ENCODE results near the gene EVI5L.
A peak's percentile ranks its signal among the peaks of the same experiment; 100 is the strongest.

EVI5L gene

DNA sequence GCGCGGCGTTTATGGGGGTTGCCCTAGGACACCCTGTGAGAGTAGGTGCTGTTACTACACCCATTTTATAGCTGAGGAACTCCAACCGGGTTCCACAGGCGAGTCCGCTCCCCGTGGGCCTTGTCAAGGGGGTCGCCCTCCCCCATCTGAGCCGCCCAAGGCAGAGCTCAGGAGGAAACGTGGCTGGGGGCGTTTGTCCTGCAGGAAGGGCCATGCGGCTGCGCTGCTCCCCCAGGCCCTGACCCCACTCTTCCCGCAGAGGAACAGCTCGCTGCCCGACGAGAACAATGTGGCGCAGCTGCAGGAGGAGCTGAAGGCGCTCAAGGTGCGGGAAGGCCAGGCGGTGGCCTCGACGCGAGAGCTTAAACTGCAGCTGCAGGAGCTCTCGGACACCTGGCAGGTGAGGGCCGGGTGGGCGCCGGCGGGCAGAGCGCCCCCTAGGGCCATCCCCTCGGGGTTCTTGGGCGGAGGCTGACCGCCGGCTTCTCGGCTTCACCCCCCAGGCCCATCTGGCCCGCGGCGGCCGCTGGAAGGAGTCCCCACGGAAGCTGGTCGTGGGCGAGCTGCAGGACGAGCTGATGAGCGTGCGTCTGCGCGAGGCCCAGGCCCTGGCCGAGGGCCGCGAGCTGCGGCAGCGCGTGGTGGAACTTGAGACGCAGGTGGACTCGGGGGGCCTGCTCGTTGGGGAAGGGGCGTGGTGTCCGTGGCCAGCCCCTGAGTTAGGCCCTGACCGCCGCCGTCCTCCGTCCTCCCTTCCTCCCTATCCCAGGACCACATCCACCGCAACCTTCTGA lies 31.8 kb downstream of the EVI5L start:
- DNase-seq, result no peak

DNA sequence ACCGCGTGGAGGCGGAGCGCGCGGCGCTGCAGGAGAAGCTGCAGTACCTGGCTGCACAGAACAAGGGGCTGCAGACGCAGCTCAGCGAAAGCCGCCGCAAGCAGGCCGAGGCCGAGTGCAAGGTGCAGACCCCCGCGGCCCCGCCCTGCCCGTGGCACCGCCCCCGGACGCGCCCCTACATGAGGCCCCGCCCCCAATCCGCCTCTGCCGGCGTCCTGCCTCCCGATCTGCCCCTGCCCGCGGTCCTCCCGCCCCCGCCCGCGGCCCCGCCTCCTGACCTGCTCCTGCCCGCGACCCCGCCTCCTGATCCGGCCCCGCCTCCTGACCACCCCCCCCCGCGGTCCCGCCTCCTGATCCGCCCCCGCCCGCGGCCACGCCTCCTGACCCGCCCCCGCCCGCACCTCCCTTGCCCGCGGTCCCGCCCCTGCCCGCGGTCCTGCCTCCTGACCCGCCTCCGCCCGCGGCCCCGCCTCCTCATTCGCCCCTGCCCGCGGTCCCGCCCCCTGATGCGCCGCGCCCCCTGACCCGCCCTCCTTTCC lies 32.5 kb downstream of the EVI5L start:
- DNase-seq, result peak in 1 of 2 experiments; percentile 83

DNA sequence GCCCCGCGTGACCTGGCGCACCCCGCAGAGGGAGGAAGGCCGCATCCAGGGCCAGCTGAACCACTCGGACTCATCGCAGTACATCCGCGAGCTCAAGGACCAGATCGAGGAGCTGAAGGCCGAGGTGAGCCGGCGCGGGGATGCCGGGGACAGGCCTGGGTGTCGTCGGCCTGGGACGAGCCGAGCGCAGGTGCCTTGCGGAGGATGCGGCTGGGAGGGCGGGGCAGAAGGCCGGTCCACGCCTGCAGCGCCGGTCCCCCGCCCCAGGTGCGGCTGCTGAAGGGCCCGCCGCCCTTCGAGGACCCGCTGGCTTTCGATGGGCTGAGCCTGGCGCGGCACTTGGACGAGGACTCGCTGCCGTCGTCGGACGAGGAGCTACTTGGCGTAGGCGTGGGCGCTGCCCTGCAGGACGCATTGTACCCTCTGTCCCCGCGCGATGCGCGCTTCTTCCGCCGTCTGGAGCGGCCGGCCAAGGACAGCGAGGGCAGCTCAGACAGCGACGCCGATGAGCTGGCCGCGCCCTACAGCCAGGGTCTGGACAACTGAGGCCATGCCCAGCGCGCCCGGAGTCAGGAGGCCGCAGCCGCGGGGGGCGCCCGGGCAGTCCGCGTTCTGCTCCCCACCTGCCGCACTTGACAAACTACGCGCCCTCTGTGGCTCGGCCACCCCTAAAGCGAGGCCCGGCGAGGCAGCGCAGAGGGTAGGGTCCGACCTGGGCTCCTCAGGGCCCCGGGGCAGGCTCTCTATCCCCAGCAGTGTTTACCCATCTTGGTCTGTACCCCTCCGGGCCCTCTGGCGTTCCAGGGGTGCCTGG lies 33.3 kb downstream of the EVI5L start:
- no peak for DNase-seq

DNA sequence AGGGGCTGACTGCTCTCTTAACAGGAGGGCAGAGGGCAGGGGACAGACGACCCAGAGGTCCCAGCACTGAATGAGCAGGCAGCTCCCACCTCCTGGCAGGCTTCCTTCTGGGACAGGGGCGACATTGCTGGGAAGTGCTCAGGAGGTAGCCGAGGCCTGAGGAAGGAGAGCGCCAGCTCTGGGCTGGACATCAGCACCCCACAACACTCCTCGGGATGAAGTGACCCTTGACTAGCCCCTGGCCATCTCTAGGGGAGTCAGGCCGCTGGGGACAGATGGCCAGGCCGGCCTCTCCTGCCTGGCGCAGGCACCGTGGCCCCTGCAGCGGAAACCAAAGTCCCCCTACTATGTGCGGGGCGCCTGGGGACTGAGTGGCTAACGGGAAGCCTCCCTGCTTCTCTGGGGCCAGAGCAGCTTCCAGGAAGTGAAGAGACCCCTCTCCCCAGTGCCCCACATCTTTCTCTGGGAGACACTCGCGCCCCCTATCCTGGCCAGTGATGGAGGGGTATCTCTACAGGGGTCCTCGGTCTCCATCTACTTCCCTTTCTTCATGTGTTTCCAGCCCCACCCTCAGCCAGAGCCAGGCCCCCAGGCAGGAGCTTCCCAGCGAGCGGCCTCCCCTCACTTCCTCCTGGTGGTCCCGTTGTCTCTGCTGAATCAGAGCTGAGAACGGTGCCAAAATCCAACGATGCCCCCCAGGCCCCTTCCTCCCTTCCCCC lies 34.1 kb downstream of the EVI5L start:
- no peak for DNase-seq

DNA sequence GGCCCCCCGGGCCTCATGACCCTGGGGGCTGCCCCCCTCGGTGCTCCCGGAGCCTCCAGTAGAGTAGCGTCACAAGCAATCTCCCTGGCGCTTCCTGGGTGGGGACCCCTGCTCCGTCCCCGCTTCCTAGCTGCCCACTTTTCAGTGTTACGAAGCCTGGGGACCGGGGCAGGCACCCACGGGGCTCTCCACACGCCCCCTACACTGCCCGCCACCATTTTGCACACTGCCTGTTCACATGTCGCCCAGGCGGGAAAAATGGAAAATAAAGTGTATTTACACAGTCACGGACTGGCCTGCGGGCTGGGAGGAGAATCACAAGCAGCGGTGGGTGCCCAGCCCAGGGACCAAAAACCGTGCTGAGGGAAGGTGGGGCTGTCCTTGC lies 34.7 kb downstream of the EVI5L start:
- DNase-seq, result peak in 1 of 2 experiments; percentile 29

DNA sequence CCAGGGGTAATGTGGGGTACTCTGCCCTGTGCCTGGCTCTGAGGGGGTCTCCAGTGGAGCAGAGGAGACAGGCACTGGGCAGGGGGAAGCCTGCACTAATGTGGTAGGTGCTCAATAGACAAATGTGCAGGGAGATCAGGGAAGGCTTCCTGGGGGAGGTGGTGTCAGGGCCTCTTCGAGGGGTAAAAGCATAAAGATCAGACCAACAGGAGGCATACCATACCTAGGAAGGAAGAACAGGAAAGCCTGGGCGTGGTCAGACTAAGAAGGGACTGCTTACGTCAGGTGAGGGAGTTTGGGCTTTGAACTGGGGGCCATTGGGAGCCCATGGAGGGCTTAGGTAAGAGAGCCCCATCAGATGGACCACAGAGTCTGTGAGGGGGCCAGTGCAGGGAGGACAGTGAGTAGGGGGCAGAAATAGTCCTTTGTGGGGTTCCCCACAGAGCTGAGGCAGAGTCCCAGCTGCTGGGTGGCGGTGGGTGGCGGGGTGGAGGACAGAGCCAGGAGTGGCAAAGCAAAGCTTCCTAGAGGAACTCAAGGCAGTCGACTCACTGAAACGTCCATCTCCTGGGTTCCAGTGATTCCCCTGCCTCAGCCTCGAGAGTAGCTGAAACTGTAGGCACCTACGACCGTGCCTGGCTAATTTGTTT lies 35.4 kb downstream of the EVI5L start:
- DNase-seq, result no peak

DNA sequence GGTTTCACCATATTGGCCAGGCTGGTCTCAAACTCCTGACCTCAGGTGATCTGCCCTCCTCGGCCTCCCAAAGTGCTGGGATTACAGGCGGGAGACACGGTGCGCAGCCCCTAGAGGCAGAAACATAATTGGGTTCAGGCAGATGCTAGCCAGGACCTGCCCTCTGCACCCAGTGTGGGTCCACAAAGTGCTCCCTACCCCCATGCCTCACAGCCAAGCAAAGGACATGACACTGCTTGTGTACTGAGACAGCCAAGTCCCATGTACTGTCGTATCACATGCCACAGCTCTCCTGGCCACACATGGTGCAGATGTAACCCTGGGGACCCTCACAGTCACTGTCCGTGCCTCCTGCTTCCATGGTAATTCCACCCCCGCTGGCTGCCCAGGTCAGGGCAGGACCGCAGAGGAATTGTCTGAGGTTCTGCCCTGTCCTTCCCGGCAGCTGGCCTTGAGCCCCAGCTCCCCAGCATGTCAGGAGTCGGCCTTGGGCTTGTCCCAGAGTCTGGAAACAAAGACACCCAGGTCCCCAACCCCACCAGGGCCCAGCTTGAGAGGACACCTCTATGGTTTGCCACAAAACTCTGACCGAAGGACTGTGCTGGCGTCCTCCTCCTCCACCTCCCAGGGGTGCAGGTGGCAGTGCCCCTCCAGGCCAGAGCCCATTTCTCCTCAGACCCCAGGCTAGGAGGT lies 36.5 kb downstream of the EVI5L start:
- DNase-seq, result no peak

DNA sequence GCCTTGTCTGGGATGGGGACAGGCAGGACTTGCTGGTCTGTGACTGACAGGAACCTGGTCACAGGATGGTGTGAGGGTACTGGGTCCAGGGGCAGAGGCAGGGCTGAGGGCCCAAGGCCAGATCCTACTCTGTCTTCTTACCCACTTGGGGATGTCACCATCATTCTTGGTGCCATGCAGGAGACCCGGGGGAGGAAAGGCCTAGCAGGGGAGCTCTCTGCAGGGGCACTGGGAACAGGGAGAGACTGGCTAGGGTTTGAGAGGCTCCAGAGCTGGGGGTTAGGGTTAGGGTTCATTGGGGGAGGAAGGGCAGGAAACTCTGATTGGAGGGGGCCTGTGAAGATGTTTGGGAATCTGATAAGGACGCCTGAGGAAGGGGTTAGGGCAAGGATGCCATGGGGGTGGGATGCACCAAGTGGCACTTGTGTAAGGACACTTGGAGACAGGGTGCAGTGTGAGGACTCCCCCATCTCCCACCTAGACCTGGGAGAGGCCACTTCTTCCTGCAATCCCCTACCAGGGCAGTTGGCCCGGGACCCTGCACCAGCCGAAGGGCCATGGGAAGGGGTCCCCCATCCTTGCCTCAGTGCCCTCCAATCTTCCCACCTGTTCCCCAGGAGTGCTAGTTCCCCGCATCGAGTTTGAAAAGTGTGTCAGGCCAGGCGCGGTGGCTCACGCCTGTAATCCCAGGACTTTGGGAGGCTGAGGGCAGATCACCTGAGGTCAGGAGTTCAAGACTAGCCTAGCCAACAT lies 37.2 kb downstream of the EVI5L start:
- no peak for DNase-seq

DNA sequence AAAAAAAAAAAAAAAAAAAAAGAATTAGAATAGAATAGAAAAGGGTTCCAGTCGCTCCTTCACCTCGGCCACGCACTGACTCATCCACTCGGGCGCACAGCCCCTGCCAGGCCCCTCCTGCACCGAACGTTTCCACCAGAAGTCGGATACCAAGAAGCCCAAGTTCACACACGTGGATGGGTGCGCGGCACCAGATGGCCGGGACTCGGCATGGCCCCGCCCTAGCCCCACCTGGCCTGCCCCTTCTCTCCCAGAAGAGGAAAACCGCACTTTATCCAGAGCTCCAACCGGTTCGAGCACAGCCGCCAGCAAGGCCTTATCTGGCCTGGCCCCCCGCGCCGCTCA lies 38.3 kb downstream of the EVI5L start:
- no peak for DNase-seq

DNA sequence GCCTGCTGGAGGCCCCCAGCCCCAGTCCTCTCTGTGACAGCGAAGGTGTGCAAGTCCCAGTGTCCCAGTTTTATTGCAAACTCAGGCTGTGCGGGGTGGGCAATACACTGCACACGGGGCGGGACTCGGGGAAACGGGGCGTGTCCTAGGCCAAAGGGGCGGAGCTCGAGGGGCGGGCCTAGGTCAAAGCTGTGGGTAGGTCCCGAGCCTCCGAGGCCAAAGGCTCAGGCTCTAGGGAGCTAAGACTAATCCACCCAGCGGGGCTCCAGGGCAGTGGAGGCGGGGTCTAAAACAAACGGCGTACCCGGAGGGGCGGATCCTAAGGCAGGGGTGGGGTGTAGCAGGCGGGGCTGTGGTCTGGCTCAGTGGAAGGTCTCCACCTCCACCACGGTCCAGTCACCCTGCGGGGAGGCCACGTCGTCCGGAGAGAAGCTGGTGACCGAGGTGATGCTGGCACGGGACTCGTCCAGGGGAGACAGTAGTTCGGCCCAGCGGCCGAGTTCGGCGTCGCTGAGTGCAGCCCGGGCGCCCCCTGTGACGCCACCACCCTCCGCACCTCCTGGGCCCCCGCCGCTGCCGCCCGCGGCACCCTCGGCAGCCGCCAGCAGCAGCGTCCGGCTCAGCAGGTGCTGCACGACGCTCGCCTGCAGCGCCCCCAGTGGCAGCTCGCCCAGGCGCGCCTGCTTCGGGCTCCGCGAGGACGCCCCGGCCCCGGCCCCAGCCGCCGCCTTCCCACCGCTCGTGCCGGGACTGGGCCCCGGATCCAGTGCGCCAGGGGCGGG lies 38.8 kb downstream of the EVI5L start:
- no peak for DNase-seq

DNA sequence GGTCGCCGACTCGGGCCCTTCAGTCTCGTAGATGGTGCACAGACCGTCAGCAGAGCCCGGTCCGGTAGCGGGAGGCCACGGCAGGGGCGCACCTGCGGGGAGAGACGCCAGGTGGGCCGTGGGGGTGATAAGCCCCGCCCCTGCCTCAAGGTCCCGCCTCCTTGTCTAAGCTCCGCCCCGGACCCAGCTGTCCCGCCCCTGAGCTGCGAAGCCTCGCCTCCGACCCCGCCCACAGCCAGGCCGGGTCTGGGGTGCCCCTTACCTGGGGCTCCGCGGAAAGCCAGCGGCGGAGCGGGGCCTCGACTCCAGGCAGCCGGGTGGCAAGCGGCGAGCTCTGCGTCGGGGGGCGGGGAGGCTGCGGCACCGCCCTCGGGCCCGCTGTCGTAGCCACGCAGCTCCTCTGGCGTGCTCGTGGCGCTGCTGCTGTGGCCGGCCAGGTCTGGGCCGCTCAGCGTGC lies 39.5 kb downstream of the EVI5L start:
- DNase-seq, result no peak

DNA sequence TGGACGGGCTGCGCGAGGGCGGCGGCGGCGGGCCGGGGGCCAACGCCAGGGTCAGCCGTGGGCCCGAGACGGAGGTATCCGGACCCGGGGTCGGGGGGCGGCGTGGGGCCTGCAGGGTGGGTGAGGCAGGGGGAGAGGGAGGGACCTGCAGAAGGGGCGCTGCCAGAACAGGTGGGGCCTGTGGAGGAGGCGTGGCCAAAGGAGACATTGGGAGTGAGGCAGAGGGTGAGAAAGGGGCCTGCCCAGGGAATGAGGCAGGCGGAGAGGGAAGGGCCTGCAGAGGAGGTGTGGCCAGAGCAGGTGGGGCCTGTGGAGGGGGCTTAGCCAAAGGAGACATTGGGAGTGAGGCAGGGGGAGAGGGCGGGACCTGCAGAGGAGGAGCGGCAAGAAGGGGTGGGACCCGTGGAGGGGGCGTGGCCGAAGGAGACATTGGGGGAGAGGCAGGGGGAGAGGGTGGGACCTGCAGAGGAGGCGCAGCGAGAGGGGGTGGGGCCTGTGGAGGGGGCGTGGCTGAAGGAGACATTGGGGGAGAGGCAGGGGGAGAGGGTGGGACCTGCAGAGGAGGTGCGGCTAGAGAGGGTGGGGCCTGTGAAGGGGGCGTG lies 40.0 kb downstream of the EVI5L start:
- peak in 1 of 2 experiments; percentile 65 for DNase-seq

DNA sequence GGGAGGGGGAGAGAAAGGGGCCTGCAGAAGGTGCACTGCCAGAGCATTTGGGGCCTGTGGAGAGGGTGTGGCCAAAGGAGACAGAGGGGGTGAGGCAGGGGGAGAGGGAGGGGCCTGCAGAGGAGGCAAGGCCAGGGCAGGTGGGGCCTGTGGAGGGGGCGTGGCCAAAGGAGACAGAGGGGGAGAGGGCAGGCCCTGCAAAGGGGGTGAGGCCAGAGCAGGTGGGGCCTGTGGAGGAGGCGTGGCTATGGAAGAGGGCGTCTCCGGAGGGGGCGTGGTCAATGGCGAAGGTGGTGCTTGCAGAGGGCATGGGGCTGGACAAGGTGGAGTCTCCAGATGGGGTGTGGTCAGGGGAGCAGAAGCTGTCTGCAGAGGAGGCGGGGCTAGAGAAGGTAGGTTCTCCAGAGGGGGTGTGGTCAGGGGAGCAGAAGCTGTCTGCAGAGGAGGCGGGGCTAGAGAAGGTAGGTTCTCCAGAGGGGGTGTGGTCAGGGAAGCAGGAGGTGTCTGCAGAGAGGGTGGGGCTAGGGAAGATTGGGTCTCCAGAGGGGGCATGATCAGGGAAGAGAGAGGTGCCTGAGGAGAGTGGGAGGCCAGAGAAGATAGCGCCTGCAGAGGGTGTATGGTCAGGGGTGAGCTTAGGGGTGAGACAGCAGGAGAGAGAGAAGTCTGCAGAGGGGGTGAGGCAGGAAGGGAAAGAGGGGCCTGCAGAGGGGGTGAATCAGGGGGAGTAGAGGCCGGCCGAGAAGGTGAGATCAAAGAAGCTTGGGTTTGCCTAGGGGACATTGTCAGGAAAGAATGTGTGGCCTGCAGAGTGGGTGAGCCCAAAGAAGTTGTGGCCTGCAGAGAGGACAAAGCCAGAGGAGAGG lies 40.8 kb downstream of the EVI5L start:
- peak; percentile 30 to 74 for DNase-seq

DNA sequence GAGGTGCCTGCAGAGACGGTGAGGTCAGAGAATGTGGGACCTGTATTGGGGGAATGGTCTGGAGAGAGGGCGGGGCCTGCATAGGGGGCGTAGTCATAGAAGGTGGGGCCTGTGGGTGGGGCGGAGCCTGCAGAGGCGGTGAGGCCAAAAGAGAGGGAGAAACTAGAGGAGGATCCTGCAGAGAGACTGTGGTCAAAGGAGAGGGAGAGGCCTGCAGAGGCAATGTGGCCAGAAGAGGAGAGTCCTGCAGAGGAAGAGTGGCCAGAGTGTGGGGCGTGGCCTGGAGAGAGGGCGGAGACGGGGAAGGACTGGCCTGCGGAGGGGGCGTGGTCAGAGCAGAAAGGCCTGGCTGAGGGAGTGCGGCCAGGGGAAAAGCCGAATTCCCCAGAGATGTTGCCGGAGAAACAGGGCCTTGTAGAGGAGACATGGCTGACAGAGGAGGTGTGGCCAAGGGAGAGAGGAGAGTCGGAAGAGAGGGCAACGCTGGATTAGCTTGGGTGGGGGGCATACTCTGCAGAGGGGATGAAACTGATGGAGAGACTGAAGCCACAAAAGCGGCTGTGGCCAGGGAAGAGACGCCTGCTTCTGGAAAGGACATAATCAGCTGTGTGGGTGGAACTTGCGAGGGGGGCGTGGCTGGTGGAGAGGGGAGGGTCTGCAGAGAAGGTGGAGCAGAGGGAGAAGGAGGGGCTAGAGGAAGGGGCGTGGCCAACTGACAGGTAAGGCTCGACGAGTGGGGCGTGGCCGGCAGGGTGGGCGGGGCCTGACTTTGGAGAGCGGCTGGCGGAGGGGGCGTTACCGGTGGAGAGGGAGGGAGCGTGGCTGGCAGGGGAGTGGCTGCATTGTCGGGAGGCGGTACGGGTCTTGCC lies 41.7 kb downstream of the EVI5L start:
- peak; percentile 80 to 96 for DNase-seq

DNA sequence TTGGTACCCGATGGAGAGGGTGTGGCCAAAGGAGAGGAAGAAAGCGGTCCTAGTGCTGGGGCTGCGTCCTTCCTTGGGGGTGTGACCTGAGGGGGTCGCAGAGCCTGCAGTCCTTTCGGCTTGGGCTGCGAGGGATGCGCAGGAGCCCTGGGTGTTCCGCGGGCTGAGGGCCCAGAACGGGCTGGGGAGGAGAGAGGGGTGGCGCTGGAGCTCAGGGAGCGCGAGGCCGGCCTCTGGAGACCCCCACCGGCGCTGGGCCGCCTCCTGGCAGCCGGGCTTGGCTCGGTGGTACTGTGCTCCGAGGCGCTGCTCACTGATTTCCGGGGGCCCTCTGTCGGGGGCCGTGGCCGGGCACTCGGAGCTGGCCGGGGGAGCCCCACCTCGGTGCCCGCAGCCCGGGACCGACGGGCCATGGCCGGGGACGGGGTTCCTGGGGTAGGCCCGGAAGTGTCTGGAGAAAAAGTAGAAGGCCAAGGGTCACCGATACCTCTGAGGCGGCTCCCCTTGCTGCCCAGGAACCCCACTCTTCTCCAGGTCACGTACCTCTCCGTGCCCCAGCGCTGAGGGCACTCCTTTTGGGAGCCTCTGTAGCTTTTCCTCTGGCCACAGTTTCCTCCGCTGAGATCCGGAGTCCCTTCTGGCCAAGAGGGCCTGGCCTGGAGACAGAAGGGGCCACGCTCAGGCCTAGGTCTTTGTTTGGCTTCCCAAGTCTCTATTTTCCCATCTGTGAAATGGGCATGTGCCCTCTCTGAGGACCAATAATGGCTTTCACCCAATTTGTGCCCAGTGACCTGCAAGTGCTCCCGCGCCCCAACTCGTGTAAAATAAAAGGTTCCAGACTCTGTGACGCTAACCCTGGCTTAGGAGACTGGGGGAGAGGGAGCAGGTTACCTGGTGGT lies 42.5 kb downstream of the EVI5L start:
- no peak for DNase-seq

DNA sequence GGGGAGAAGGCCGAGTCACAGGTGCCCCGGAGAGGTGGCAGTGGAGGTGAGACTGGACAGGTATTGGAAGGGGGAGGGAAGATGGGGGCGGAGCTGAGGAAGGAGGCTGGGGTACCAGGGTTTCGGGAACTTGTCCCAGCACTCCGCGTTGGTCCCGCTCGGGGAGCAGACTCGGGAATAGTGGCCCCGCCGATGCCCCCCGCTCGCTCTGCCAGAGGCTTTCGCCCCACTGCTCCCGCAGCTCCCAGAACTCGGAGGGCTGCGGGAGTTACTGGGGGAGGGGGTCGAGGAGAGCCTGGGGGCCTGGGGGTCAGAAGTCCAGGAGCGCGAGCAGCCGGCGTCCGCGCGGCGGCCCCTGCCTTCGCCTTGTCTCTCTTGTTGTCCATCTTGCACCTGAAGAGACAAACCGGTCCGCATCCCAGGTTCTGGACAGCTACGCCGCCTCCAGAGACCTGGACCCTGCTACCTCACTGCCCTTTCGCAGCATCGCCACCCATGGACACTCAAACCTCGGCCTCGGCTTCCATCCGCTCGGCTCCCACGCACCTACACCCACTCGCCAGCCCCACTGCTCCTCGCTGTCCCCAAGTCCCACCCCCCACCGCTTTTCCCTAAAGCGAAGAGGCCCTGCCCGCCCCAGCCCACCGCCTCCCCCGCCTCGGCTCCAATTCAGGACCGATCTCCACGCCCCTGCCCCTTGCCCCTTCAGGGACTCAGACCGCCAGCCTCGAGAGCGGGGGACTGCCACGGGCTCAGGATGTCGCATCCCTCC lies 43.5 kb downstream of the EVI5L start:
- no peak for DNase-seq

All from NCI-H526 (cell line).